Endothelial cell of hepatic sinusoid (primary cell): Measurements from ENCODE around the gene COL20A1.

Experiments used
- in situ Hi-C: cut with HindIII; loops from 2 replicates; pipeline ENCODE4 v1.10.0; 2017; ENCODE audit warnings: low sequenced_read_pairs

The COL20A1 gene

DNA sequence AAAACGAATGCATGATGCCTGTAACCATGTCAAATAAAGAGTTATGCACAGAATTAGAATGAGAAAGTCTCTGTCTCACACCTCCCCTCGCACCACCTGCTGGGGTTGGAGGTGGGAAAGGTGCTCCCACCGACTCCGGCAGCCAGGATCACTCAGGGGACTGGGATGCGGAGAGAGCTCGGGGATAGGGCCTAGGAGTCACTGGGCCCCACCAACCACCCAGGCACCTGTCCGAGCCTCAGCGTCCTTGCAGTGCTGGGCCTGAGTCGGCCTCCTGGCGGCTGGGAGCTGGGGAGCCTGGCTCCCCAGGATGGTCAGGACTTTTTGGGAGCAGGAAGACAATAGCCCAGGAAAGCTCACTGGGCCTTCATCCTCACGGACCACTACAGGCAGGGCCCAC lies 90.6 kb downstream of the COL20A1 start:
- in situ Hi-C loops: no loop called here

DNA sequence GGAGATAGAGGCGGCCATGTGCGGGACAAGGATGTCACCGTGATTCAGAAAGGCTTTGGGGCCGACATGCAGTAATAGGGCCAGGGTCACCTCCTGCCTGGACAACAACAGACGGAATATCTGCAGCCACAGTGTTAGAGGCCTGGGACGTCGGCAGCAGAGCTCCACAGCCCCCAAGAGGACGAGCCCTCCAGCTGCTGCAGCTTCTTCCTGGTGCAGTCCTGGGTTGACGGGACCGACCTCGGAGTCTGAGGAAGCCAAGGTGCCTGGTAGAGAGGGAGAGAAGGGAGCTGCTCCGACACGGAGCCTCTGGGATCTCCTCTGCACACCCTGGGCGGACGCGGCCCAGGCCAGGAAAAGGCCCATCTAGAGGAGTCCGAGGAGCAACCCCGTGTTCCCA lies 91.3 kb downstream of the COL20A1 start:
- in situ Hi-C loops: no loop called here
